GM23248 (cell line): ENCODE results near the gene SHROOM3.

Experiments
- EZH2 ChIP-seq: fragments of 200-600 bp; sonication (generic); IDR thresholded peaks from 2 replicates; pipeline ENCODE4 v1.6.1; 2018; ENCODE audit warnings: antibody characterized with exemption, mild to moderate bottlenecking; ENCODE audit not compliant: insufficient read depth, poor library complexity, severe bottlenecking
- EZH2phosphoT487 ChIP-seq: fragments of 200-600 bp; sonication (generic); IDR thresholded peaks from 2 replicates; pipeline ENCODE4 v1.6.1; 2018; ENCODE audit warnings: antibody characterized with exemption, moderate library complexity, mild to moderate bottlenecking, low read depth; ENCODE audit not compliant: insufficient read depth

- TF ChIP-seq EZH2 (no peak), EZH2phosphoT487 (no peak)
Measured at GRCh38 chr4:76823495-76823894, 388.5 kb downstream of the SHROOM3 start.
